Epithelial cell of umbilical artery (primary cell): ENCODE measurements around the gene ARPC5L. TPM values are rescaled to one million over a fixed set of nuclear protein-coding genes. Genes with fewer than 3 reads are reported as not detected.

Experiments used
- total RNA-seq: library from RNA; depleted of rRNA; stranded (reverse); fragments of >200 nt; gene quantifications from 2 replicates; pipeline ENCODE4 v1.2.3, GENCODE V29; 2014

Gene ARPC5L
- 26.3 and 26.6 TPM in 2 replicates for total RNA-seq

DNA sequence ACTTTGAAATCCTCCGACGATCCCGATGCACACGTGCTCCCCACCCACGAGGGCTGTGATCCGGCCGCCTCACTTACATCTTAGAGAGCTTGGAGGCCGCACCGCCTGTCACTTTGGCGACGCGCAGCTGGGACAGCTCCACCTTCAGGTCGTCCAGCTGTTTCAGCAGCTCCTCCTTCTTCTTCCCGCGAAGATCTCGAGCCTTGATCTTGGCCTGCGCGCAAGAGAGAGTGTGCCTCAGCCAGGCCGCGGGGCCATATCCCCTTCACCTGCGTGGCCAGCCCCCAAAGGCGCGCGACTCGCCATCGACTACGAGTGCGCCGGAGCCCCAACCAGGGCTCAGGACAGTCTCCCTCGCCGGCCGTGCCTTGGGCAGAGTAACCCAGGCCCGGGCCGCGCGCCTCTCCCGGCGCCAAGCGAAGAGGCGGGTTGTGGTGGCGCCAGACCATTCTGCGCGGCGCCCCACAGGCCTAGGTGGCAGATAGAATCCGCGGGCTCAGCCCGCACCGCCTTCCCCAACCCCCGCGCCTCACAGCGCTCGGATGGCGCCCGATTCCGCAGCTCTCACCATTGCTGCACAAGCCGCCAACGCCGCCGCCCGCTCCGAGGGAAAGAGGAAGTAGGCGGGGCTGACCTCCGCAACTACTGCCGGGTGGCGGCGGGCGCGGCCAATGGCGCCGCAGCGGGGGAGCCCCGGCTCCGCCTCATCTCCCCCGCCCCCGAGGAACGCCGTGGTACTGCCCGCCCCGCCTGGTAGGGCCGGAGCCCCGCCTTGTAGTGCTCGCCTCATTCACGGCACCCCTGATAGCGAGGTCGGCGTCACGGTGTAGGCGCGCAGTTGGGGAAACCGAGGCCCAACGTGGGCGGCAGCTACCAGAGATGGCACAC is at the start of gene ARPC5L, which contains the start of gene RPL35:
Gene ARPC5L, plus strand, starts transcription at position 789 of the 888 bp plus-strand sequence. CDS start 7,161 bp downstream, outside the sequence.
Gene RPL35, minus strand, starts transcription at position 616 of the 888 bp plus-strand sequence. Its CDS starts 45 bp downstream, at position 571.

DNA sequence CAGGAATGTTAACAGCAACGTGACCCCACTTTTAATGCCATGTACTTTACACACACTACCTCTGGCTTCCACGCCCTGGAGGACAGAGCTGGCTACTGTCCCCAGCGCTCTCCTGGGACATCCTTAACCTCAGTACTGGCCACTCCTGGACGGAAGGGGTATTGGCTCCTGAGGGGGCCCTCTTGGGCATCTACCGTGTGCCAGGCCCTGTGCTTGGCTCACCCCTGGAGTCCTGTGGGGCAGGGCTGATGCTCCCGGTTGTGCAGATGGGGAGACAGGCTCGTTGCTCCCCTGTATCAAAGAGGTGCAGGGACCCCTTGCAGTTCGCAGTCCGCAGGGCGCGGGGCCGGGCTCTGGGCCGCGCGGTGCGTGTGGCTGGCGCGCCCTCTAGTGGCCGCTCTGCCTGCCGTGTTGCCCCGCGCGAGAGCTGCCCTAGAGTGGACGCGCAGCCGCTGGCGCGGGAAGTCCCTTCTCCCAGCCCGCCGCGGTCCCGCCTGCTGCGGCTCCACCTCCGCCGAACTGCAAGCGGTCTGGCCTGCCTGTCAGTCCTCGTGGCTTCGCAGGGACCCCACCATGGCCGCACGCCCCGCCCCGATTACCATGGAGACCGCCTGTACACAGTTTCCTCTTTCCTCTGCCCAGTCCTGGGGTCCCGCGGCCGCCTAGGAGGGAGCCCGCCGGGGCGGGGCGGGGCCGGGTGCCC is 8.9 kb upstream of the ARPC5L start, which contains the start of gene WDR38:
Gene WDR38, plus strand, starts transcription at position 632 of the 703 bp plus-strand sequence. CDS start 72 bp downstream, outside the sequence.

Other genes with a start within 250 kb of the ARPC5L start
- gene NR6A1, start 90.8 kb upstream of the ARPC5L start, total RNA-seq: under 0.01 and 0.46 TPM in 2 replicates
- 0.30 and 0.32 TPM in 2 replicates for gene OLFML2A, start 85.0 kb upstream of the ARPC5L start, total RNA-seq
- gene WDR38, start 8.7 kb upstream of the ARPC5L start, total RNA-seq: not detected in 2 replicates
- gene RPL35, start 173 bp upstream of the ARPC5L start, total RNA-seq: 2,855 and 2,982 TPM in 2 replicates
- 9.1 and 11.9 TPM in 2 replicates for gene GOLGA1, start 79.0 kb downstream of the ARPC5L start, total RNA-seq